Hematopoietic multipotent progenitor cell treated with erythropoietin and hydrocortisone succinate and interleukin-3 and kit ligand, for 4 days (in vitro differentiated cells): ENCODE data around the gene PTPRN2.
"Not testable (repeated sequence)": the region's sequence is repeated elsewhere in the genome, so short reads cannot be mapped to it uniquely, and the experiment has no call there.

Source experiments
- DNase-seq: peaks from one replicate; pipeline ENCODE4 v3.0.0-alpha.2; 2015

Gene PTPRN2

GRCh38 chr7:158396301-158396905 is 191.2 kb downstream of the PTPRN2 start:
- no peak for DNase-seq

DNA sequence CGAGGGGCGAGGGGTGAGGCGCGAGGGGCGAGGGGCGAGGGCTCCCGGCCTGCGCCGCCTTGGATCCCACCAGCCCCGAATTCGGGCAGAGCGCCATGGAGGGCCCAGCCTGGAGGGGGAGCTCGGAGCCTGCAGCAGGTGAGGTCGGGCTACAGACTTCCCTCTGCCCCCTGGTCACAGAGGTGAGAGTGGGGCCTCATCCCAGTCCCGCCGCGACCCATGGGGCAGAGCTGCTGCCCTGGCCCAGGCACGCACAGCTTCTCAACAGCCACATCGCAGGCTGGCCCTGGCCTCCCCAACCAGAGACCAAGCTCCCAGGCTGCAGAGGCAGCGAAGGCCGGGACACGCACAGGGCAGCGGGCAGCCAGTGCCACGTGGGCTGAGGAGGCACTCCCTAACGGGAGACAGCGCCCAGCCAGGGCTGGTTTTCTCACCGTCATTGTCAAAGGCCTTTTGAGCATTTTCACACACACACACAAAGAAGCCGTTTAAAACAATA is 191.8 kb downstream of the PTPRN2 start:
- DNase-seq: peak; percentile 8

- DNase-seq: no peak
Observed at GRCh38 chr7:158395349-158395748, 192.3 kb downstream of the PTPRN2 start.

- peak; percentile 28 for DNase-seq
Observed at GRCh38 chr7:158394936-158395335, 192.7 kb downstream of the PTPRN2 start.

DNA sequence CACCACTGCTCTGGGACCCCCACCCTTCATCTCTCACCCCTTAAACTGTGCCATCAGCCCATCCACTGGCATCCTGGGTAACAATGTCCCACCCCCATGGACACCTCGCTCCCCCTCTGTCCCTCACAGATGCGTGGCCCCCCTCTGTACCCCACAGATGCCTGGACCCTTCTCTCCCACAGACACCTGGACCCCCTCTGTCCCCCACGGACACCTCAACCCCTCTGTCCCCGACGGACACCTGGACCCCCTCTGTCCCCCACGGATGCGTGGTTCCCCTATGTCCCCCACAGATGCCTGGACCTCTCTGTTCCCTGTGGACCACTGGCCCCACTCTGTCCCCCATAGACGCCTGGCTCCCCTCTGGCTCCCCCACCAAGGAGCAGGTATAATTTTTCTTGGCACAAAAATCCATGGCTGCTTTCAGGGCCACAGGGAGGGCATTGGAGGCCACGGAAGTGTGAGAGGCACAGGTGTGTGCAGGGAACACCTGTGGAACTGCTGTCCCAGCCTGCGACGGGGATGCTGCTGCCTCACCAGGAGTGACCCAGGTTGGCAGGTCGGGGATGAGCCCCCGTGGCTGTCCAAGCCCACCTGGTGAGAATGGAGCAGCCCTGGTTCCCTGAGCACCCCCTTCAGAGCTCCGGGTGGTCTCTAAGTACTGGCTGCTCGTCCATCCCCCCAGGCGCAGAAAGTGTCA is 193.5 kb downstream of the PTPRN2 start:
- DNase-seq: no peak

- no peak for DNase-seq
Observed at GRCh38 chr7:158392251-158392650, 195.4 kb downstream of the PTPRN2 start.

GRCh38 chr7:158391541-158391940 is 196.1 kb downstream of the PTPRN2 start:
- DNase-seq: no peak

- no peak for DNase-seq
Observed at GRCh38 chr7:158391141-158391540, 196.5 kb downstream of the PTPRN2 start.

- no peak for DNase-seq
Observed at GRCh38 chr7:158390460-158390859, 197.2 kb downstream of the PTPRN2 start.

GRCh38 chr7:158389514-158390425 is 197.9 kb downstream of the PTPRN2 start:
- DNase-seq: no peak

DNA sequence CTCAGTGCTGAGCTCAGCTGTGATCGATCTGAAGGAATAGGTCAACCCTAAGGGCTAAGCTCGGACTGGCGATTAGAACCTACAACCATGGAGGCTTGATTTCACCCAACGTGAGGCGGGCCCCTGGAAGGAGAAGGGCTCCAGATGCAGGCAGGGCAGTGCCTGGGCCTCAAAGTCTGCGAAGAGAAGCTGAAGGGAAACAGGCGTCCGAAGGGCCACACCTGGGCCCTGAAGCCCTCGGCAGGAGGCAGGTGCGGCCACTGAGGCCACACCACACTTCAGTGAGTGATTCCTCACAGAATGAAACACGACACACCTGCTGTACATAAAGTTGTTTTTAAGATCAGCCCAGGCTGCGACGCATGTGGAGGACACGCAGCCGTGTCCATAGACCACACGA is 198.7 kb downstream of the PTPRN2 start:
- DNase-seq: no peak

DNA sequence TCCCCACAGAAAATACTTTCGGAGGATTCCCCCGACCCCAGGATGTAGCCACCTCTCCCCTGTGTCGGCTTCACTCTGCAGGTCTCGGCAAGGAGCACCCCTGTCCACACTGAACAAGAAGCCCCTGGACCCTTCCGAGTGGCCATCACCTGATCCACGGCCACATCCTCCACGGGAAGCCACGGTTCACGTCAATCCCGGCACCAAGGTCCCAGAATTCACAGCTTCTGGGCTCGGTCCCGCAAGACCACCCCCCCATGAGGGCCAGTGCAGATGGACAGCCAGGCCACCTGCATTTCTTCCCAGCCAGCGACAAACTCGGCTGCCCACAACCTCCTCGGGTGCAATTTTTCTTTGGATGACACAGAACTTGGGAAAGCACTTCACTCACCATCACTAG is 199.6 kb downstream of the PTPRN2 start:
- DNase-seq: no peak

DNA sequence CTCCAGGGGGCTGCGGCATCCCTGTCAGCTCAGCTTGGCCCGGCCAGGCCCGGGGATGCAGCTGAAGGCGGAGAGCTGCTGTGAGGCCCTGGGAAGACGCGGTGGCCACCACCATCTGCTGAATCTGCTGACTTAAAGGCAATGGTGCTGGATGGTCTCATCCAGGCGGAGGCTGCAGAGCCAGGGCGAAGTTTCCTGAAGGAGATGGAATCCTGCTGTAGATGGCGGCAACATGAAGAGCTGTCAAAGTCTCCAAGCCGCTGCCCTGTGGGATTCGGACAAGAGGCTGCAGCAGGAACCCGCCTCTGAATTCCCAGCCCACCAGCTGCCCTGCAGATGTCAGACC is 200.1 kb downstream of the PTPRN2 start:
- DNase-seq: no peak

DNA sequence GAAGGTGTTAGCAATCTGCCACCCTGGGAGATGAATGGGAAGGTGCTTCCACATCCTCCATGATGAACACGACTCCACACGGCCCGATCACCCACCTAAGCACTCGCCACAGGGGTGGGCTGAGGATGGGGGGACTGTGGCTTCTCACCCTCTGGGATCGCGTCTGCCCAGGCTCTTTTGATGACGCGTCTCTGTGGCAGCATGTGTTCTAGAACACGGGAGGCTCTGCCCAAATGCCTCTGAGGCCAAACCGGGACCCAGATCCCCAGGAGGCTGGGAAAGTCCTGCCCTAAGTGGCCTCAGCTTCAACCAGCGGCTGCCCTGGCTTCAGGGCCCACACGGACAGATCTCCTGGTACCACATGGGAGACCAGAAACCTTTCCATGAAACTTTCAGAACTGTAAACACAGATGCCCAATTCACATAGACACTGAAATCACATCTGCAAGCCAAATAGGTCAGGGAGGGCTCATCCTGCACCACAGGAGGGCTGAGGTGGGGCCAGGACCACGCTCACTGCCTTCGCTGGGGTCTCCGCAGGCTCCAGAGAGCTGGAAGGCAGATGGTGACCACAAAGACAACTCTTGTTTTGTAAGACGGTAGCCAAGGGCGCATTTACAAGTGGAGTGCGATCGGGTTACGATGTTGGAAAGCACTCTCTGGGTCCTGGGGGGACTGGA is 200.6 kb downstream of the PTPRN2 start:
- DNase-seq: no peak

DNA sequence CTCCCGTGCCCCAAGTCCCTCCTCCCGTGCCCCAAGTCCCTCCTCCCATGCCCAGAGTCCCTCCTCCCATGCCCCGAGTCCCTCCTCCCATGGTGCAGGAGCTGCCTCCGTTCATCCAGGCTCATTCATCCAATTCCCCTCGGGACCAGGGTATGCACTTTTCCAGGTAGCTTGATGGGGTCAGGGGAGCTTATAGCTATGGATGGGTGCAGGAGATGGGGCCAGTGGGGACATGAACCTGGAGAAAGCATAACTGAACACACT is 201.3 kb downstream of the PTPRN2 start:
- DNase-seq: no peak

- not testable (repeated sequence) for DNase-seq
Observed at GRCh38 chr7:158385496-158386354, 201.9 kb downstream of the PTPRN2 start.

- no peak for DNase-seq
Observed at GRCh38 chr7:158384746-158385145, 202.9 kb downstream of the PTPRN2 start.

DNA sequence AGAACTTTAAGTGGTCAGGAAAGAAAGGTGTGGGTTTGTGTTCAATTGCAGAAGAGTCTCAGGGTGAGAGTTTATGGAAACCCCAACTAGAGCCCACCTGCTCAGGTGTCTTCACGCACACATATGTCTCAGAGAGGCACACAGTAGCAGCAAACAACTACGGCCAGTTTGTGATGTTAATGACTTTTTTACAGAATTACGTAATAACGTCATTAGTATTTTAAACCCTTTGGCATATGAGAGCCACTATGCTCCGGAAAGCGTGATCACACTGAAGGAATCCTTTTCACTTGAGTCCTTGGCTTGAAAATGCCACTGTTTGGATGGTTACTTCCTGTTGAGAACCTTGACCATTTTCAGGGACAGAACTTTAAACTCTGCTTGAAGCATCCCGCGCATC is 204.0 kb downstream of the PTPRN2 start:
- no peak for DNase-seq

DNA sequence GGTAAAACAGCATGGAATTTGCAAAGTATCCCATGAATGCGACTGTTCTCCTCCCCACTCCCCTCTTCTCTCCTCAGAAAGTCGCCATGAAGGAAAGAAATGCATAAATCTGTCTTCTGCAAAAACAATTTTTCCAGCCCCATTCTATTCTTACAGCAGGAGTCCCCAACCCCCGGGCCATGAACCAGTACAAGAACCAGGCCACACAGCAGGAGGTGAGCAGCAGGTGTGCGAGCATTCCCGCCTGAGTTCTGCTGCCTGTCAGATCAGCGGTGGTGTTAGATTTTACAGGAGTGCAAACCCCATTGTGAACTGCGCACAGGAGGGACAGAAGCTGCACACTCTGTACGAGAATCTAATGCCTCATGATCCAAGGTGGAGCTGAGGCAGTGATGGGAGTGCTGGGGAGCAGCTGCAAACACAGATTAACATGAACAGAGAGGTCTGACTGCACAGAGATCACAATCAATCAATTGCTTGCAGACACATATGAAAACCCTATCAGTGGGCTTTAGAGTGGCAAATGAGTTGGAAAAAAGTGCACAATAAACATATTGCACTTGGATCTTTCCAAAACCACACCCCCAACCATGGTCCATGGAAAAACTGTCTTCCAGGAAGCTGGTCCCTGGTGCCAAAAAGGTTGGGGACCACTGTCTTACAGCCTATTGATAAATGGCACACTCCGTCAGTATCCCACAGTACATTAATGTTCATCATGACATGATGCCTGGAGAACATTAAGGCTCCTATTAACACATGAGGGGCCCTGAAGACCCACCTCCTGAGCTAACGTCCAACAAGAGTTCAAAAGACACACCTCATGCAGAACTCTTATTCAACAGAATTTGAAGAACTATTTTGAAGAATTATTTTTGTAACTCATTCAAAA is 205.0 kb downstream of the PTPRN2 start:
- no peak for DNase-seq

DNA sequence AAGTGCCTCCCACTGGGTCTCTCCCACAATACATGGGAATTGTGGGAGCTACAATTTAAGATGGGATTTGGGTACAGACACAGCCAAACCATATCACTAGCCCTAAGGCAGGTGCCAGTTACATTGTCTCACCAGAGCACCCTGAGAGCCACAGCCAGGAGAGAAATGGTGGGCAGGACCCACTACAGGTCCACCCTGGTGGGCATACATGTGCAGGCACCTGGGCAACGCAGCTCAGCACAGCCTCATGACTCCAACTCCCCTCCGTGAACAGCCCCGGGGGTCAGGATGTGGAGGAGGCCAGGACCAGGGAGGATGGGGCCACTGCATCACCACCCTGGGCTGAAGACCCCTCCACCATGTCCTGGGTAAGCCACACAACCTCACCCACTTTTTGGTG is 205.7 kb downstream of the PTPRN2 start:
- DNase-seq: no peak

DNA sequence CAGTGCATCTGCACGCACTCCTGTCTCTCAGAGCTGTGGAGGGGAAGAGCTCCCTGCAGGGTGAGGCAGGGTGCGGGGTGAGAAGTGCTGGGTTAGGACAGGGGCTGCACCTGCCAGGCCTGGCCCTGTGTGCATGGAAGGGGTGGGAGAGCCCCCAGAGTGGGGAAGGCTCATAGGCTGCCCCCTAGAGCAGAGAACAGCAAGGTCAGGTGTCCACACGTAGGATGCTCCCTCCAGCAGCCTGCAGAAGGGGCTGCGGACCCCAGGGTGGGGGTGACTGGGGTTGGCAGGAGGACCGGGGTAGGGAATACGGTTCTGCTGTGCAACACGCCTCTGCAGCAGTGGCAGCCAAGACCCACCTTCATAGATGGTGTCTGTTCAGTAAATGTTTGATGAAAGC is 208.6 kb downstream of the PTPRN2 start:
- no peak for DNase-seq
